ENCODE data around the gene PROM2.

DNA sequence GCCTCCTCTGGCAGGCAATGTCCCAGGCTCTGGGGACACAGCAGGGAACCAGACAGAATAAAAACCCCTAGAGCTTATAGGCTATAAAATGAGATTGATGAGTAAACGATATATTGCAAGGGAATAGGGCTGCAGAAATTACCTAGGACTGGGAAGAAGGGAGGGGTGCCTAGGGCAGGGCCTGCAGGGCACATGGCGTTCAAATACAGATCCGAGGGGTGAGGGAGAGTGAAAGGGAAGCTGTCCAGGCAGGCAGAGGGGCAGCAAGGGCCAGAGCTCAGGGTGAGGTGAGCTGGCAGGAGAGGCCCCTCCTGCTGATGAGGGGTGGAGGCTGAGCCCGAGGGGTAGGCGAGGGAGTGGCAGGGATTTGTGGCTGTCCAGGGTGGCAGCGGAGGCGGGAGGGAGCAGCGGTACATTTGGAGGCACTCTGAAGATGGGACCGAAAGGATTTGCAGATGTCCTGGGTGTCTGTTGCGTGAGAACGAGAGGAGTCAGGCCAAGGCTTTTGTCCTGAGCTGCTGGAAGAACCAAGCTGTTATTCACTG, 56.6 kb downstream of the PROM2 start:
- no peak for TF ChIP-seq EZH2 (IDR thresholded peaks at IDR 0.05; ENCODE audit: low read length, unreplicated experiment)
- no peak for TF ChIP-seq EZH2phosphoT487 (IDR thresholded peaks at IDR 0.05; ENCODE audit: borderline replicate concordance, low read length)

Measured in PC-3 (cell line).